Left lobe of liver (tissue), 2 donors: ENCODE measurements around the gene MDM2. TPM values are rescaled to one million over a fixed set of nuclear protein-coding genes. Genes with fewer than 3 reads are reported as not detected.

Source experiments
- ATAC-seq: fragments of 200-7000 bp; cut with Tn5 transposase; one replicate; pipeline ENCODE4 v1.9.1; 2020; ENCODE audit warnings: mild to moderate bottlenecking, moderate library complexity
- DNase-seq: peaks from one replicate; pipeline ENCODE4 v3.0.0-alpha.2; 2020; ENCODE audit warnings: low spot score
- total RNA-seq: library from RNA; stranded (reverse); gene quantifications from one replicate; pipeline ENCODE4 v1.2.1, GENCODE V29; 2021
- donor health status: DM: no; HTN: no; CAD: no; lungs with moderate emphysema.
- donor health status: DM: no; HTN: yes; CAD: no.

The MDM2 gene
- total RNA-seq, 1 donor from 2014 or later = 49.2 TPM

GRCh38 chr12:68896881-68897540, 89.0 kb downstream of the MDM2 start:
- DNase-seq (no peak), ATAC-seq (no peak)

- ATAC-seq (peak; percentile 88), DNase-seq (peak; percentile 80)
Observed at GRCh38 chr12:68899251-68899771, 91.3 kb downstream of the MDM2 start.

GRCh38 chr12:68900241-68900640, 92.3 kb downstream of the MDM2 start:
- ATAC-seq (no peak), DNase-seq (no peak)

Other genes with a start within 250 kb of the MDM2 start
- gene RAP1B, start 197.3 kb upstream of the MDM2 start, total RNA-seq = 48.1 TPM
- gene NUP107, start 121.2 kb upstream of the MDM2 start, total RNA-seq = 12.4 TPM
- gene SLC35E3, start 62.0 kb upstream of the MDM2 start, total RNA-seq = 4.9 TPM
- gene CPM, start 125.0 kb downstream of the MDM2 start, total RNA-seq = 45.2 TPM